Upper lobe of left lung (tissue), 6 donors: ENCODE results near the gene PRDM16. TPM values are rescaled to one million over a fixed set of nuclear protein-coding genes. Genes with fewer than 3 reads are reported as not detected.
A peak's percentile ranks its signal among the peaks of the same experiment; 100 is the strongest.

Source experiments
- ATAC-seq, 2 donors: fragments of 200-7000 bp; cut with Tn5 transposase; one replicate each; pipeline ENCODE4 v1.9.1; 2022; ENCODE audit warnings: mild to moderate bottlenecking in 2 of 2, moderate library complexity in 2 of 2; ENCODE audit not compliant: low FRiP score in 2 of 2
- DNase-seq, 2 donors: peaks; one replicate each; pipeline ENCODE4 v3.0.0-alpha.2; 2019 to 2020
- H3K27ac ChIP-seq, 4 donors: fragments of 200-600 bp; sonication (generic); one replicate each; pipeline ENCODE4 v1.5.1; 2016 to 2019
- H3K27me3 ChIP-seq, 4 donors: fragments of 200-600 bp; sonication (generic); one replicate each; pipeline ENCODE4 v1.5.1; 2017 to 2019
- H3K36me3 ChIP-seq, 4 donors: fragments of 200-600 bp; sonication (generic); one replicate each; pipeline ENCODE4 v1.5.1; 2016 to 2019
- H3K4me1 ChIP-seq, 4 donors: fragments of 200-600 bp; sonication (generic); one replicate each; pipeline ENCODE4 v1.5.1; 2018 to 2019
- H3K4me3 ChIP-seq, 4 donors: fragments of 200-600 bp; sonication (generic); one replicate each; pipeline ENCODE4 v1.5.1; 2017 to 2019; ENCODE audit warnings: mild to moderate bottlenecking in 2 of 4, moderate library complexity in 1 of 4
- H3K9me3 ChIP-seq, 4 donors: fragments of 200-600 bp; sonication (generic); one replicate each; pipeline ENCODE4 v1.5.1; 2018 to 2019
- EP300 ChIP-seq, 4 donors: sonication (generic); formaldehyde crosslinking; IDR thresholded peaks; one replicate each; pipeline ENCODE4 v1.5.1; 2017; ENCODE audit warnings: antibody characterized with exemption in 4 of 4, control low read depth in 2 of 4
- POLR2A ChIP-seq, 4 donors: fragments of 450-650 bp; IDR thresholded peaks; one replicate each; pipeline ENCODE4 v1.5.1; 2016 to 2017; ENCODE audit warnings: antibody characterized with exemption in 4 of 4, mild to moderate bottlenecking in 2 of 4
- POLR2AphosphoS5 ChIP-seq, 2 donors: sonication (generic); formaldehyde crosslinking; IDR thresholded peaks; one replicate each; pipeline ENCODE4 v1.5.1; 2017; ENCODE audit warnings: antibody characterized with exemption in 2 of 2
- WGBS, 2 donors: methylation state at CpG; one replicate each; pipeline ENCODE4 v1.1.5; 2017 to 2018; 5-methylcytosine and 5-hydroxymethylcytosine counted together
- total RNA-seq, 6 donors: library from RNA; depleted of rRNA in 4 of 6; stranded (reverse); fragments of >200 nt in 4 of 6; gene quantifications; one replicate each; pipeline versions ENCODE4 v1.1.0 to v1.2.1, GENCODE V29; 2016 to 2021
- TF ChIP-seq, protein P1 (sequence below), 6 experiments: fragments of 450-650 bp in 4 of 6; fragments of 200-600 bp in 2 of 6; sonication (generic) in 2 of 6; IDR thresholded peaks; one replicate each; pipeline ENCODE4 v1.5.1; 2016 to 2019; ENCODE audit warnings: antibody characterized with exemption in 6 of 6
- donor health status: DM: no; HTN: no; CAD: no; lungs with moderate emphysema.
- donor health status: DM: no; HTN: yes; CAD: no; lungs with severe emphysema.

Gene PRDM16
- total RNA-seq, 6 donors from 2014 or later: 12.3 to 54.5 (median 21.2) TPM

DNA sequence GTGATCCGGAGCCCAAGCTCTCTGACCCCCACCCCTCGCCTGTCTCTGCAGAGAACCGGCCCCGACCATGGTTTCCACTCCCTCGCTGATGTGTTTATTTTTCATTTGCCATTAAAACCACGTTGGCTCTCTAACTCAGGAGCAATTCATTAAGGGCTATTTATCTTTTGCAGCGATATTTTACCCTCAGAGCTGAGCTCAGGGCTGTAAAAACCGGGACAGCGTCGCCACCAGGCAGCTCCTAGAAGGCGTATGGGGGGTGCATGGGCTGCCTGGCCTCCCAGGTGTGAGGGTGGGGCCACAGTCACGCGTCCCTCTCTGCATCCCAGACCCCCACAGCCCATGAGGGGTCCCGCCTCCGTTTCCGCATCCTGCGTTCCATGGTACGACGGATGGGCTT is 71.4 kb downstream of the PRDM16 start:
- Histone ChIP-seq H3K36me3 (no peaks in the 10 kb centered on the region), H3K27me3 (no peaks in the 10 kb centered on the region), H3K27ac (no peak overlapping the region), H3K9me3 (no peaks in the 10 kb centered on the region), H3K4me1 (peaks cover 0 to 3% (median 1%) of the 10 kb centered on the region in 4 donors), H3K4me3 (no peak overlapping the region)
- DNase-seq: peak in 1 of 2 donors; percentile 41
- WGBS, 2 donors: 52 to 62% methylated on average over 18 to 19 of the region's 19 CpGs
- ATAC-seq: no peak
- no peak for TF ChIP-seq POLR2AphosphoS5 (IDR thresholded peaks at IDR 0.05)
- TF ChIP-seq POLR2A (IDR thresholded peaks at IDR 0.05): no peak
- no peak for TF ChIP-seq EP300 (IDR thresholded peaks at IDR 0.05)
- TF ChIP-seq, protein P1, sequence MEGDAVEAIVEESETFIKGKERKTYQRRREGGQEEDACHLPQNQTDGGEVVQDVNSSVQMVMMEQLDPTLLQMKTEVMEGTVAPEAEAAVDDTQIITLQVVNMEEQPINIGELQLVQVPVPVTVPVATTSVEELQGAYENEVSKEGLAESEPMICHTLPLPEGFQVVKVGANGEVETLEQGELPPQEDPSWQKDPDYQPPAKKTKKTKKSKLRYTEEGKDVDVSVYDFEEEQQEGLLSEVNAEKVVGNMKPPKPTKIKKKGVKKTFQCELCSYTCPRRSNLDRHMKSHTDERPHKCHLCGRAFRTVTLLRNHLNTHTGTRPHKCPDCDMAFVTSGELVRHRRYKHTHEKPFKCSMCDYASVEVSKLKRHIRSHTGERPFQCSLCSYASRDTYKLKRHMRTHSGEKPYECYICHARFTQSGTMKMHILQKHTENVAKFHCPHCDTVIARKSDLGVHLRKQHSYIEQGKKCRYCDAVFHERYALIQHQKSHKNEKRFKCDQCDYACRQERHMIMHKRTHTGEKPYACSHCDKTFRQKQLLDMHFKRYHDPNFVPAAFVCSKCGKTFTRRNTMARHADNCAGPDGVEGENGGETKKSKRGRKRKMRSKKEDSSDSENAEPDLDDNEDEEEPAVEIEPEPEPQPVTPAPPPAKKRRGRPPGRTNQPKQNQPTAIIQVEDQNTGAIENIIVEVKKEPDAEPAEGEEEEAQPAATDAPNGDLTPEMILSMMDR (IDR thresholded peaks at IDR 0.05): no peak

DNA sequence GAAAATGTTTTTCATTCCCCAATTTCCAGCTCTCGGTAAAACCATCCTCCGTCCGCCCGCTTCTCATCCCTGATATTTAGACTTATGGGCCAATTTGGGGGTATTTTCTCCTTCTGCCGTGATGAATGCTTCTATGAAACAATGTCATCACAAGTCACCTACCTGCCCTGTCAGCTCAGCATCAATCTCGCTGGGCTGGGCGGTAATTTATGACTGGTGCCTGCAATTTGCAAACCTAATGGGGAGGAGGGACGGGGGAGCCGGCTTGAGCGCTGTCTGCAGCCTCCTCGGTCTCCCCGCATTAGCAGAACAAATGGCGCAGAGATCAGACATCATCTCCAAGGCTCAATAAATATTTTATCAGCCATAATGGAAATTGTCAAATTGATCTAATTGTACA is 72.1 kb downstream of the PRDM16 start:
- DNase-seq (no peak), ATAC-seq (no peak)
- 92 to 94% methylated on average over 13 of the region's 13 CpGs for WGBS, 2 donors
- TF ChIP-seq, protein P1 (IDR thresholded peaks at IDR 0.05): no peak
- TF ChIP-seq POLR2A (IDR thresholded peaks at IDR 0.05): no peak
- no peak for TF ChIP-seq EP300 (IDR thresholded peaks at IDR 0.05)
- no peak for TF ChIP-seq POLR2AphosphoS5 (IDR thresholded peaks at IDR 0.05)
- H3K27me3 ChIP-seq: no peaks in the 10 kb centered on the region
- no peak overlapping the region for H3K27ac ChIP-seq
- H3K4me1 ChIP-seq: no peaks in the 10 kb centered on the region
- no peak overlapping the region for H3K4me3 ChIP-seq
- H3K36me3 ChIP-seq: no peaks in the 10 kb centered on the region
- no peaks in the 10 kb centered on the region for H3K9me3 ChIP-seq

DNA sequence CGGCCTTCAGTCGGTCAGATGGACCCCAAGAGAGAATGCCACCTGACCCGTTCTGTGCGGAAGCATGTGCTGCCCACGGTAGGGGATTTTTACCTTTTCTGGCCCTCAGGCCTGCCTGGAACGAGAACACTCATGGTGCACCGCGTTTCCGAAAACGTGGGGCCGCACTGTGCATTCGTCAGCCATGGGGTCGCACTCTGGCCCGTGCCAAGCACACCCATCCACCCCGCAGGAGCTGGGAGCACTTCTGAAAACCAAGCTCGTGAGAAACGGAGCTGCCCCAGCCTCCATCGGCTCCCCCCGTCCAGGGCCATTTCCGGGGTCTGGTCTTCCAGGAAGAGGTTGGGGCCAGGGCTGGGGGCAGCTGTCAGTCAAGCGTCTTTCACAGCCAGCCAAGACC is 72.8 kb downstream of the PRDM16 start:
- no peak for ATAC-seq
- peak in 1 of 2 donors; percentile 59 for DNase-seq
- WGBS, 2 donors: 38 to 62% methylated on average over 9 to 21 of the region's 21 CpGs
- H3K4me1 ChIP-seq: no peaks in the 10 kb centered on the region
- no peak overlapping the region for H3K4me3 ChIP-seq
- no peak overlapping the region for H3K27ac ChIP-seq
- no peaks in the 10 kb centered on the region for H3K27me3 ChIP-seq
- no peak for TF ChIP-seq POLR2A (IDR thresholded peaks at IDR 0.05)
- no peaks in the 10 kb centered on the region for H3K36me3 ChIP-seq
- no peaks in the 10 kb centered on the region for H3K9me3 ChIP-seq

DNA sequence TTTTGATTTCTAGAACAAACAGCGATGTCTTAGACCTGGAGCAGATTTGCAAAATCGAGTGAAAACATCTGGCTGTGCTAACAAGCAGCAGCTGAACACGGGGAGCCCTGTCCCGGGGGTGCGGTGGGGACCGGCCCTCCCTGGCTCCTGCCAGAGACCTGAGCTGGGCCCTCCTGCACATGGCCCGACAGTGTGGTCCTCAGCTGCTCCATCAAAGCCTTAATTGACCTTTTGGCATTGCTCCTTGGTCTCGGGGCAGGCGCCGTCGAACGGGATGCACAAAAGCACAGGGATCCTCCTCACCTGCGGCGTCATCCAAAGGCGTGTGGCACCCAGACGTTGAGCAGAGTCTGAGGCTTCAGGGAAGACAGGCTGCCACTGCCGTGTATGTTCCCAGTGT is 73.2 kb downstream of the PRDM16 start:
- Histone ChIP-seq H3K4me1 (no peaks in the 10 kb centered on the region), H3K9me3 (no peaks in the 10 kb centered on the region), H3K27ac (no peak overlapping the region), H3K36me3 (no peaks in the 10 kb centered on the region), H3K27me3 (no peaks in the 10 kb centered on the region), H3K4me3 (no peak overlapping the region)
- no peak for TF ChIP-seq POLR2AphosphoS5 (IDR thresholded peaks at IDR 0.05)
- TF ChIP-seq POLR2A (IDR thresholded peaks at IDR 0.05): no peak
- TF ChIP-seq, protein P1 (IDR thresholded peaks at IDR 0.05): no peak
- TF ChIP-seq EP300 (IDR thresholded peaks at IDR 0.05): no peak
- WGBS, 2 donors: 49 to 63% methylated on average over 17 of the region's 17 CpGs
- ATAC-seq (no peak), DNase-seq (peak in 1 of 2 donors; percentile 60)

DNA sequence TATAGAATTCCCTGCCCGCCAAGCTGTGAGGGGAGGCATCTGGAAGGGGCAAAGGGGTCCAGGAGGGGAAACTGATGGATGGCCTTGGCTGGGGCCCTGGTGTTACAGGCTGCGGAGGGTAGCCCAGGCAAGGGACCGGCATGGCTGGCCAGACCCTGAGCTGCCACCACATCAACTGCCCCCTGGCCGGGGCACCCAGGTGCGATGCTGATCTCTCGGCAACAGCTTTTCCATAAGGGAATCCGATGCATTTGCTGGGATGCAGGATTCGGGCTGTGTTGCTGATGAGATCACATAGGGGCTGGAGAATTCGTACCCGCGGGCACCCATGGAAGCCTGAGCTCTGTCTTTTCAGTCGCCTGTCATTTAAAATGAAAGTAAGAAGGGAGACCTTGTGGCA is 73.7 kb downstream of the PRDM16 start:
- Histone ChIP-seq H3K27ac (no peak overlapping the region), H3K36me3 (no peaks in the 10 kb centered on the region), H3K4me3 (no peak overlapping the region), H3K9me3 (no peaks in the 10 kb centered on the region), H3K27me3 (no peaks in the 10 kb centered on the region), H3K4me1 (no peaks in the 10 kb centered on the region)
- TF ChIP-seq EP300 (IDR thresholded peaks at IDR 0.05) (no peak), POLR2AphosphoS5 (IDR thresholded peaks at IDR 0.05) (no peak), POLR2A (IDR thresholded peaks at IDR 0.05) (no peak)
- TF ChIP-seq, protein P1 (IDR thresholded peaks at IDR 0.05): no peak
- 82 to 93% methylated on average over 6 to 12 of the region's 12 CpGs for WGBS, 2 donors
- DNase-seq (peak in 1 of 2 donors; percentile 54), ATAC-seq (no peak)
